Mesendoderm (in vitro differentiated cells): ENCODE data around the gene LANCL1.

ENCODE experiments used
- DNase-seq: peaks from one replicate; pipeline ENCODE4 v3.0.0; 2013
- H2AK5ac ChIP-seq: 2 replicates; pipeline ENCODE4 v1.6.1; 2013; ENCODE audit warnings: low read length, inconsistent platforms
- H2BK120ac ChIP-seq: 2 replicates; pipeline ENCODE4 v1.6.1; 2013; ENCODE audit warnings: low read depth, mild to moderate bottlenecking, low read length, moderate library complexity, mixed read lengths
- H2BK15ac ChIP-seq: replicated peaks from 2 replicates; pipeline ENCODE4 v1.6.1; 2013; ENCODE audit warnings: low read depth, mild to moderate bottlenecking, moderate library complexity
- H2BK5ac ChIP-seq: 2 replicates; pipeline ENCODE4 v1.6.1; 2013; ENCODE audit warnings: low read length, inconsistent platforms
- H3K18ac ChIP-seq: 2 replicates; pipeline ENCODE4 v1.6.1; 2013; ENCODE audit warnings: mild to moderate bottlenecking, low read length, mixed read lengths
- H3K23ac ChIP-seq: one replicate; pipeline ENCODE4 v1.6.1; 2013; ENCODE audit warnings: low read length
- H3K27ac ChIP-seq: 2 replicates; pipeline ENCODE4 v1.5.1; 2013; ENCODE audit warnings: low read depth, mild to moderate bottlenecking, inconsistent platforms, low read length, moderate library complexity
- H3K27me3 ChIP-seq: 2 replicates; pipeline ENCODE4 v1.6.1; 2013; ENCODE audit warnings: low read length, control low read depth, mild to moderate bottlenecking, inconsistent platforms; ENCODE audit not compliant: insufficient read depth, poor library complexity
- H3K36me3 ChIP-seq: 2 replicates; pipeline ENCODE4 v1.6.1; 2013; ENCODE audit warnings: low read length, inconsistent platforms; ENCODE audit not compliant: control insufficient read depth, insufficient read depth
- H3K4ac ChIP-seq: one replicate; pipeline ENCODE4 v1.6.1; 2013; ENCODE audit warnings: low read depth, mild to moderate bottlenecking, low read length, moderate library complexity
- H3K4me1 ChIP-seq: 2 replicates; pipeline ENCODE4 v1.6.1; 2013; ENCODE audit warnings: low read depth, low read length, inconsistent platforms; ENCODE audit not compliant: control insufficient read depth
- H3K4me2 ChIP-seq: 2 replicates; pipeline ENCODE4 v1.6.1; 2013; ENCODE audit warnings: low read length
- H3K4me3 ChIP-seq: 2 replicates; pipeline ENCODE4 v1.5.1; 2013; ENCODE audit warnings: mild to moderate bottlenecking, low read length
- H3K56ac ChIP-seq: one replicate; pipeline ENCODE4 v1.6.1; 2013; ENCODE audit warnings: low read length
- H3K79me1 ChIP-seq: 2 replicates; pipeline ENCODE4 v1.6.1; 2013; ENCODE audit warnings: low read length, inconsistent platforms
- H3K79me2 ChIP-seq: 2 replicates; pipeline ENCODE4 v1.6.1; 2013; ENCODE audit warnings: mild to moderate bottlenecking, low read length; ENCODE audit not compliant: control insufficient read depth, insufficient read depth
- H3K9ac ChIP-seq: 2 replicates; pipeline ENCODE4 v1.6.1; 2013; ENCODE audit warnings: low read length, inconsistent platforms
- H4K5ac ChIP-seq: one replicate; pipeline ENCODE4 v1.6.1; 2013; ENCODE audit warnings: low read length
- H4K8ac ChIP-seq: one replicate; pipeline ENCODE4 v1.6.1; 2013; ENCODE audit warnings: low read depth, mild to moderate bottlenecking, control low read depth, low read length, moderate library complexity
- WGBS: extraction: QIAGEN DNeasy Blood & Tissue Kit; methylation state at CpG from one replicate; pipeline ENCODE4 v1.1.7; 2013; ENCODE audit warnings: low lambda C conversion rate, missing lambda C conversion rate; ENCODE audit not compliant: insufficient coverage; ENCODE audit errors: extremely low coverage; 5-methylcytosine and 5-hydroxymethylcytosine counted together

Gene LANCL1

GRCh38 chr2:210517264-210517663 lies 40.7 kb upstream of the LANCL1 start:
- no peaks in the 10 kb centered on the region for H3K4me1 ChIP-seq
- no peaks in the 10 kb centered on the region for H3K27me3 ChIP-seq
- DNase-seq, result no peak
- no peak overlapping the region for H3K27ac ChIP-seq
- no peak overlapping the region for H3K9ac ChIP-seq
- H3K4me2 ChIP-seq, result no peak overlapping the region
- H3K79me1 ChIP-seq, result no peaks in the 10 kb centered on the region
- H2BK15ac ChIP-seq, result no peak overlapping the region
- H3K4ac ChIP-seq, result no peak overlapping the region
- H4K5ac ChIP-seq, result no peak overlapping the region
- no peak overlapping the region for H3K4me3 ChIP-seq
- no peak overlapping the region for H3K23ac ChIP-seq
- H3K18ac ChIP-seq, result no peak overlapping the region
- no peak overlapping the region for H4K8ac ChIP-seq
- no peak overlapping the region for H2BK5ac ChIP-seq
- no peak overlapping the region for H3K56ac ChIP-seq
- no peak overlapping the region for H2BK120ac ChIP-seq
- H3K79me2 ChIP-seq, result no peaks in the 10 kb centered on the region
- H3K36me3 ChIP-seq, result no peaks in the 10 kb centered on the region
- WGBS, result no CpG with 5 or more reads among the region's 4 CpGs
- H2AK5ac ChIP-seq, result no peak overlapping the region

GRCh38 chr2:210515911-210516310 lies 39.4 kb upstream of the LANCL1 start:
- H3K79me2 ChIP-seq, result no peaks in the 10 kb centered on the region
- no peak overlapping the region for H3K9ac ChIP-seq
- no peak for DNase-seq
- no peak overlapping the region for H3K4me2 ChIP-seq
- H3K27me3 ChIP-seq, result no peaks in the 10 kb centered on the region
- H4K8ac ChIP-seq, result no peak overlapping the region
- H2BK120ac ChIP-seq, result no peak overlapping the region
- no peaks in the 10 kb centered on the region for H3K36me3 ChIP-seq
- H3K56ac ChIP-seq, result no peak overlapping the region
- H2BK15ac ChIP-seq, result no peak overlapping the region
- H3K18ac ChIP-seq, result no peak overlapping the region
- no peaks in the 10 kb centered on the region for H3K79me1 ChIP-seq
- no peak overlapping the region for H3K4ac ChIP-seq
- no peak overlapping the region for H2BK5ac ChIP-seq
- H3K27ac ChIP-seq, result no peak overlapping the region
- H2AK5ac ChIP-seq, result no peak overlapping the region
- no peak overlapping the region for H3K4me3 ChIP-seq
- no peak overlapping the region for H4K5ac ChIP-seq
- H3K23ac ChIP-seq, result no peak overlapping the region
- no CpG with 5 or more reads among the region's 2 CpGs for WGBS
- H3K4me1 ChIP-seq, result no peaks in the 10 kb centered on the region

DNA sequence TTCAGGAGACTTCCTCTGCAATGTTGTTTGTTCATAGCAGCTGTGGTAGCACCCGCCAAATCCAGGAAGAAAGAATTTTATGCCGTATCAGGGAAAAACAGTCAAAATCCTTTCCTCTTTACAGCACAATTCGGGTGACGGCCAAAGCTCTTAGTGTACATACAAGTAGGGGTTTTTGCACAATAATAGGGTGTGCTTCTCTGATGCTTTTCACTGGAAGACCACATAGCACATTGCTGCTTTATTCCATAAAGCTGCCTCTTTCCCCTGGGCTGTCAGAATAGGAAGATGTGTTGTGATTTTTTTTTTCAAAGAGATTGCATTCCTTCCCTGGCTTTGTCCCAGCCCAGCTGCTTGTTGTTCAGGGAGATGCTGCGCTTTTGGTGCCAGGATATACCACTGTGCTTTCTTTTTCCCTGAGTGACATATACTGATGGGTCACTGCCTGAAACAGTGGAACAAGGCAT lies 27.2 kb upstream of the LANCL1 start:
- Histone ChIP-seq H3K36me3 (no peaks in the 10 kb centered on the region), H3K4ac (no peak overlapping the region), H3K27me3 (no peaks in the 10 kb centered on the region), H3K23ac (no peak overlapping the region), H2AK5ac (no peak overlapping the region), H4K5ac (no peak overlapping the region), H3K4me2 (no peak overlapping the region), H3K79me1 (no peaks in the 10 kb centered on the region), H4K8ac (no peak overlapping the region), H3K27ac (no peak overlapping the region), H3K56ac (no peak overlapping the region), H2BK120ac (no peak overlapping the region), H3K4me3 (no peak overlapping the region), H3K18ac (no peak overlapping the region), H3K79me2 (no peaks in the 10 kb centered on the region), H2BK5ac (no peak overlapping the region), H2BK15ac (no peak overlapping the region), H3K4me1 (no peaks in the 10 kb centered on the region), H3K9ac (no peak overlapping the region)
- no peak for DNase-seq
- no CpG with 5 or more reads among the region's 5 CpGs for WGBS

- WGBS, result no CpG with 5 or more reads among the region's 7 CpGs
- H3K27ac ChIP-seq, result no peak overlapping the region
- no peak overlapping the region for H3K4me3 ChIP-seq
Observed at GRCh38 chr2:210503001-210503623, 26.6 kb upstream of the LANCL1 start.

DNA sequence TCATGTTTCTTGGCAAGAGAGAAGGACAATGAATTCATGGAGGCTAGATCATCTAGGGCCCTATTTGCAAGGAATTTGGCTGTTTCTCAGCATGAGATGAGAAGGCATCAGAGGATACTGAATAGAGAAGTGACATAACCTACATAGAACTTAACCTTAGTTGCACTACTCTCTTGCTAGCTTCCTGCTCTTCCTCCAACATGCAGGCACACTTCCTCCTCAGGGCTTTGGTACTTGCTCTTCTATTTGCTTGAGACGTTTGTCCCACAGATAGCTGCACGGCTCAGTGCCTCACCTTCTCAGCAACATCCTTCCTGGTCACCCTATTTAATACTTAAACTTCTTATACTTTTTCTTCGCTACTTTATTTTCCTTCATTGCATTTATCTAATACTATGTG lies 20.0 kb upstream of the LANCL1 start:
- Histone ChIP-seq H3K4me2 (no peak overlapping the region), H2BK5ac (no peak overlapping the region), H2BK120ac (no peak overlapping the region), H3K36me3 (no peaks in the 10 kb centered on the region), H3K56ac (no peak overlapping the region), H4K5ac (no peak overlapping the region), H3K18ac (no peak overlapping the region), H3K9ac (no peak overlapping the region), H3K4ac (no peak overlapping the region), H3K23ac (no peak overlapping the region), H3K27ac (no peak overlapping the region), H3K27me3 (no peaks in the 10 kb centered on the region), H3K4me3 (no peak overlapping the region), H2BK15ac (no peak overlapping the region), H3K79me1 (peaks cover 1% of the 10 kb centered on the region), H2AK5ac (no peak overlapping the region), H3K4me1 (peaks cover 2% of the 10 kb centered on the region), H3K79me2 (no peaks in the 10 kb centered on the region), H4K8ac (no peak overlapping the region)
- DNase-seq, result peak; percentile 80
- WGBS, result 100% methylated on average over 1 of the region's 3 CpGs

More at GRCh38 chr2:210503001-210503623, 26.6 kb upstream of the LANCL1 start:
- no peak overlapping the region for H3K23ac ChIP-seq
- H2BK15ac ChIP-seq, result no peak overlapping the region
- H2BK5ac ChIP-seq, result no peak overlapping the region
- H3K56ac ChIP-seq, result no peak overlapping the region
- no peak overlapping the region for H3K4me2 ChIP-seq
- no peak overlapping the region for H2BK120ac ChIP-seq
- no peaks in the 10 kb centered on the region for H3K27me3 ChIP-seq
- H4K5ac ChIP-seq, result no peak overlapping the region
- no peaks in the 10 kb centered on the region for H3K79me2 ChIP-seq
- H4K8ac ChIP-seq, result no peak overlapping the region
- H3K36me3 ChIP-seq, result no peaks in the 10 kb centered on the region
- H3K4me1 ChIP-seq, result no peaks in the 10 kb centered on the region
- no peak overlapping the region for H2AK5ac ChIP-seq
- H3K79me1 ChIP-seq, result peaks cover 1% of the 10 kb centered on the region
- H3K18ac ChIP-seq, result no peak overlapping the region
- H3K4ac ChIP-seq, result no peak overlapping the region
- no peak overlapping the region for H3K9ac ChIP-seq
- peak; percentile 62 for DNase-seq

DNA sequence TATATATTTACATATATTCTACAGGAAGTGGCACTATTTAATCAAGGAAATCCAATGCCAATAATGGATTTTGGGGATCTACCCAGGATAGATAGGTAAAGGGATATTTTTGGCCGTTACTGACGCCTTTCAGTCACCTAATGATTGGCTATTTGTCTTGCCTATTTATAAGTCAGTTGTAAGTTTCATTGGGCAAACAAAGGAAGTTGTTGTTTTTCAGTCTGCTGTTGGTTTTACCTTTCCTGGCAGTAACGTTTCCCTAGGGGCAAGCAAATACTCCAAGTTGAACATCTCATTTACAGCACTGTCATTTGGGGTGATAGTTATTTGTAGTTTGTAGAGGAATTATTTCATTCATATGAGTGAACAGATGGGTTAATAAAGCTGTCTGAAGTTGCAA lies 17.0 kb upstream of the LANCL1 start:
- H3K27me3 ChIP-seq, result no peaks in the 10 kb centered on the region
- H2BK120ac ChIP-seq, result no peak overlapping the region
- no peak overlapping the region for H4K8ac ChIP-seq
- no peak overlapping the region for H3K4me2 ChIP-seq
- WGBS, result no CpG with 5 or more reads among the region's 3 CpGs
- no peak overlapping the region for H3K9ac ChIP-seq
- no peak overlapping the region for H3K4me3 ChIP-seq
- no peak overlapping the region for H2BK5ac ChIP-seq
- no peak overlapping the region for H3K23ac ChIP-seq
- peaks cover 2% of the 10 kb centered on the region for H3K4me1 ChIP-seq
- H3K79me2 ChIP-seq, result no peaks in the 10 kb centered on the region
- no peak for DNase-seq
- no peak overlapping the region for H3K56ac ChIP-seq
- no peak overlapping the region for H2BK15ac ChIP-seq
- H3K18ac ChIP-seq, result no peak overlapping the region
- H3K4ac ChIP-seq, result no peak overlapping the region
- H3K79me1 ChIP-seq, result peaks cover 1% of the 10 kb centered on the region
- no peak overlapping the region for H2AK5ac ChIP-seq
- H4K5ac ChIP-seq, result no peak overlapping the region
- H3K36me3 ChIP-seq, result no peaks in the 10 kb centered on the region
- no peak overlapping the region for H3K27ac ChIP-seq
